Glomerular endothelial cell (primary cell): ENCODE measurements around the gene TMPRSS6. TPM values are rescaled to one million over a fixed set of nuclear protein-coding genes. Genes with fewer than 3 reads are reported as not detected.

Experiments
- DNase-seq: peaks from one replicate; pipeline ENCODE4 v3.0.0-alpha.2; 2011; ENCODE audit warnings: low read depth, low spot score; ENCODE audit errors: extremely low read depth
- total RNA-seq: library from RNA; depleted of rRNA; stranded (reverse); fragments of >200 nt; gene quantifications from 2 replicates; pipeline ENCODE4 v1.2.3, GENCODE V29; 2015

The TMPRSS6 gene
- total RNA-seq, 1 donor from 2014 or later = not detected

DNA sequence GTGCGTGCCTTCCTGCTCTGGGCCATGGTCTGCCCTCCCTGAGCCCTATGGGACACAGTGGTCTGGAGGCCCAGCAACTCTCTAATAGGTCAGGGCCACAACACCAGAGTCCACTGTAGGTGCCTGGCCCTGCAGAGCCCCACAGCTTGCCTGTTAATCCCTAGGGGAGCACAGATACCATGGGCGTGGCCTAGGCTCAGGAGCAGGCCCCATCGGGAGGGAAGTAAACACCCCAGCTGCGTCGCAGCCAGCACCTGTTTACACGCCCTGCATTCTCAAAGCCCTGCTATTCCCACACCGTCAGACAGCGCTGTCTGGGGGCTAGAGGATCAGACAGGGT lies 55.5 kb downstream of the TMPRSS6 start:
- DNase-seq = no peak

- no peak for DNase-seq
Measured at GRCh38 chr22:37053310-37054055, 56.0 kb downstream of the TMPRSS6 start.

DNA sequence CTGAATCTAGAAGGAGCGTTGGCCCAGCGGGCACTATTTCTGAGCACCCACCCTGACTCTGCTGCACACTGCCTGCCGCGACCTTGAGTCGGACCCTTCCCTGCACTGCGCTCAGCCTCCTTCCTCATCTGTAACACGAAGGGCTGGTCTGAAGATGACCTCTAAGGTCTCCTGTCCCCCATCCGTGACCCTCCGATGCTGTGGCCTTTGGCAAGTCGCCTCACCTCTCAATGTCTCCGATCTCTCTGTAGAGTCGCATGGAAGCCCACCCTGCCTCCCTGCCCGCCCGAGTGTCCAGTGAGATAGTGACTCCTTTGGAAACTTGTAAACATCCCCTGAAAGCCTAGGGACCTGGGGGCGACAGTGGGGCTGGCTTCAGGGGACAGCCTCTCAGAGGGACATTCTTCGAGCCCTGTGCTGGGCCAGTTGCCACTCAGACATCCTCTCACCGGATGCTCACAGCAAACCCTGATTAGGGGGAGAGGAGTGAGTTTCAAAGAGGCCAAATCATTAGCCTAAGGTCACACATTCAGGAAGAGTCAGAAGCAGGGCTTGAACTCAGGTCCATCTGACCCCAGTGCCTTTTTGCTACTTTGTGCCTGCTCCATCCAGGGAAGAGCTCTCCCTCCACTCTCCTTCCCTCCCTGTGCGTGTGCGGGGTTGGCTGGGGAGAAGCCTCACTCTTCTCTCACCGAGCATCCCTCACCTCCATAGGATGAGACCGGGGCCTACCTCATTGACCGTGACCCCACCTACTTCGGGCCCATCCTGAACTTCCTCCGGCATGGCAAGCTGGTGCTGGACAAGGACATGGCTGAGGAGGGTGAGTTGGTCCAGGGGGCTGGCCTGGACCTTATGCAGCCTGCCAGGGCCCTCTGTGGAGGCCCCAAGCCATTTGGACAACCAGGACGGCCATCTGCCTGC lies 56.9 kb downstream of the TMPRSS6 start:
- DNase-seq = no peak

DNA sequence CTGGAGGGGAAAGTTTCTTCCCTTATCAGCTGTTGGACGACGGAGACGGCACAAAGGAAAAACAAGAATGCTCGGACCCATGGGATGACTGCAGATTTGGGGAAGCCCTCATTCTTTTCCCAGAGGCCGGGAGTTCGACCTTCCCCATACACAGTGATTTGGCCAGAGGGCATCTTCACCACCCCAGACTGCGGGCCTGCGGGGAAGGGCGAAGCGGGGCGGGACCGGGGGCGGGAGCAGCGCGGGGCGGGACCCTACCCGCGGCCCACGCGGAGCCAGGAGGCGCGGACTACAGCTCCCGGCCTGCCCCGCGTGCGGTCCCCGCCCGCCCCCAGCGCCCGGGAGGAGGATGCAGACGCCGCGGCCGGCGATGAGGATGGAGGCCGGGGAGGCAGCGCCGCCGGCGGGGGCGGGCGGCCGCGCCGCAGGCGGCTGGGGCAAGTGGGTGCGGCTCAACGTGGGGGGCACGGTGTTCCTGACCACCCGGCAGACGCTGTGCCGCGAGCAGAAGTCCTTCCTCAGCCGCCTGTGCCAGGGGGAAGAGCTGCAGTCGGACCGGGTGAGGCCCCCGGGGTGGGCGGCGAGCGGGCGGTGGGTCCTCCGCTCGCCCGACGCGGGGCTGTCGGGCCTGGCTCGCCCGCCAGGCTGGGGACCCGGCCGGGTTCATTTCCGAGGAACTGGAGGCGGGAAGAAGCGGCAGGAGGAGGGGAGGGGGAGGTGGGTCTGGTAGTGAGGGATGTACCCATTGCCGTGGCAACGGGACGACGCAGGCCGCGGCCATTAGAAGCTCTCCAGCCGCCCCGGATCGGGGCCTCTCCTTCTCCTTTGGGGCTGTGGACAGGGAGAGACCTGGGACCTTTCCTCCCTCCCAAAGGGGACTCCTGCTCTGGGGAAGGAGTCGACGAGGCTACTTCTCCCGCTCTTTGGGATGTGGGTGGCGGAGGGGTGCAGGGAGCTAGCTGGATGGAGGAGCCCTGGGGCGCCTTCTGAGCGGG lies 57.8 kb downstream of the TMPRSS6 start, which contains the start of gene KCTD17:
Gene KCTD17, plus strand, starts transcription at position 352 of the 995 bp plus-strand sequence. Its CDS starts 19 bp downstream, at position 371.
- no peak for DNase-seq

DNA sequence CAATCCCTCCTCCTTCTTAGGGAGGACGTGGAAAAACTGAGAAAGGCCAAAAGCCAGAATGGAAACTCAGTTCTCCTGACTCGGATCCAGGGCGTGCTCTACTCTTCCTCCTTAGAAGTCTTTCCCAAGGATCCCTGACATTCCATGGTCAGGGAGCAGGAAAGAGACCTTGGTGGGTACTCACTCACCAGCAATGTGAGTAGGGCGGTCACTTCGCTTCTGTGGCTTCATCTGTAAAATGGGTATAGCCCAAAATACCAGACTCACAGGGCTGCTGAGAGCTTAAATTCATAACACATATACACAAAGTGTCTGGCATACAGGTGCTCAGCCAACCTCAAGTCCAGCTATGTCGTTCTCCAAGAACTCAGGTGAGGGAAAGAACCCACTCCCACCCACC lies 58.6 kb downstream of the TMPRSS6 start:
- DNase-seq = no peak

DNA sequence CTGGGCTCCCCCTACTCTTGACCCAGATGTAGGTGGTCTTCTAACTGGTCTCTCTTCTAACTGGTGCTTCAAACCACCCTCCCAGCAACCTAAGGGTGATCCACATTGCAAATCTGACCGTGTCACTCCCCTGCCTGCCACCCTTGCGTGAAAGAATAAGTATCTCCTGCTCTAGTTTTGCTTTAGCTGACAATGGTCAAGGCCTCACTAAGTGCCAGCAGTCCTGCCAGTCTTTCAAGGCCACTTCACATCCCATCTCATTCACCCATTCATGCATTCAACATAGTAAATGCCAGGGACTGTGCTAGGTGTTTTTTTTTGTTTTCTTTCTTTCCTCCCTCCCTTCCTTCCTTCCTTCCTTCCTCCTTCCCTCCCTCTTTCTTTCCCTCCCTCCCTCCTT lies 60.3 kb downstream of the TMPRSS6 start:
- DNase-seq = no peak

DNA sequence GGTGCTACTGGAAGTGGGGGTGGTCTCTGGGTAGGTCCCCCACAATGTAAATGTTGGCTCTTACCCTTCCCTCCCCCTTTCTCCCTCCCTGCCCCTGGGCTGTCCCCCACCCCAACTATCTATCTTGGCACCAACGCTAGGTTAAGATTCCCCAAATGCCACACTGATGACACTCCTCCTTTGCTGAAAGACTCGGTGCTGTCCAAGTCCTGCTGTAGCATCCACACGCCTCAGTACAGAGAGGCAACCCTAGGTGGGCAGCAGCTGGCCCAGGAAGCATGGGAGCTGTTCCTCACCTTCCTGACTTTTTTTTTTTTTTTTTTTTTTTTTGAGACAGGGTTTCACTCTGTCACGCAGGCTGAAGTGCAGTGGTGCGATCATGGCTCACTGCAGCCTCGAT lies 61.4 kb downstream of the TMPRSS6 start:
- no peak for DNase-seq

DNA sequence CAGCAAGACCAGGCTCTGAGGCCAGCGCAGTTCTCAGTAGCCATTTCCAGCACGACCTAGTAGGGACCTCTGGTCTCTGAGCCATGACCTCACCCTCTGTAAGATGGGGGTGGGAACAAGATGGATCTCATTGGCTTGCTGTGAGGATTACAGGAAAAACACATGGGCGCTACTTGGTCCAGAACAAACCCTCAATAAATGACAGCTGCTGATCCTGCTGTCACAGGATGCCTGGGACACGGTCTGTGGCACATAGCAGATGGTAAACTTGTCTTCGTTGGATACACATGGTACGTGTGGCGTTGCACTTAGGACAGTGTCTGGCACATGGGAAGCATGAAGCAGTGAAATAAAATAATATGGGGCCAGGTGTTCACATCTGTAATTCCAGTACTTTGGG lies 62.5 kb downstream of the TMPRSS6 start:
- DNase-seq = no peak

GRCh38 chr22:37046589-37046988 lies 62.9 kb downstream of the TMPRSS6 start:
- DNase-seq = no peak

- no peak for DNase-seq
Measured at GRCh38 chr22:37045958-37046357, 63.6 kb downstream of the TMPRSS6 start.

DNA sequence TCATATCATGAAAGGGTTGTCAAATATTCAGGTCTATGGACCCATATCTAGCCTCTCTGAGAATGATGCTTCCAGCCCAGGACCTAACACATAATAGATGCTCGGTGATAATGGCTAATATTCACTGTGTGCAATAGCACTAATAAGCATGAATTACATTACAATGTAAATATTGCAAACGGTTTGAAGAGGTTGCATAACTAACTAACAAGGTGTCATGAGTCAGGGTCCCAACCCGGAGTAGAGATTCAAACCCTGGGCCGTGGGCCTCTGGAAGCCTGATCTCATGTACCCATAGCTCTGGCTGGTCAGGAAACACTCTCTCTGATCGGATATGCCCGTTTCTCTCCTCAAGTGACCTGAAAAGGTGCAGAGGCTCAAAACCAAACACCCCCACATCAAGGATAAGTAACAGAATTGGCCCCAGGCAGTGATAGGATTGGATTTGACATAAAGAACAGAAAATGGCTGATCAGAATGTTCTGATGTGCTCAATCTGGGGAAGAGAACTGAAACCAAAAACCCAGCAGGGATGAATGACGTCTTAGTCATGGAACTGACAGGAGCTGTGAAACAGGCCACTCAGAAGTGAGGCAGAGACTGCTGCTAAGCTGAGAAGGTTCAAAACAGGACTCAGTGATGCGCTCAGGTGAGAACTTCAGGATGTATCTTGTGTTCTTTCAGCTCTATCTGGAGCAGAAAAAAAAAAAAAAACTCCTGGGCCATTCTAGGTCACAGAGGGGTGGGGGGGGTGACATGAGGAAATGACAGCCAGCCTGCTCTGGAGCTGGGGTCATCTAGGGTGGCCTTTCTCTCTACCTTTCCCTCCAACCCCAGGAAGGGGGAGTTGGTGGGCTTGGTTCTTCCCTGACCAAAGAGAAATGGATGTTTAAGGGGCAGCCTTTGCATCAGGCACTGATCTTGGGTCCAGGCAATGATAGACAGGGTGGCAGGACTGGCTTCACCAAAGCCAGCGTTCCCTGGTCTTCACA lies 64.6 kb downstream of the TMPRSS6 start:
- DNase-seq = no peak

- DNase-seq = no peak
Measured at GRCh38 chr22:37043828-37044538, 65.5 kb downstream of the TMPRSS6 start.

GRCh38 chr22:37043209-37043827 lies 66.2 kb downstream of the TMPRSS6 start:
- no peak for DNase-seq

DNA sequence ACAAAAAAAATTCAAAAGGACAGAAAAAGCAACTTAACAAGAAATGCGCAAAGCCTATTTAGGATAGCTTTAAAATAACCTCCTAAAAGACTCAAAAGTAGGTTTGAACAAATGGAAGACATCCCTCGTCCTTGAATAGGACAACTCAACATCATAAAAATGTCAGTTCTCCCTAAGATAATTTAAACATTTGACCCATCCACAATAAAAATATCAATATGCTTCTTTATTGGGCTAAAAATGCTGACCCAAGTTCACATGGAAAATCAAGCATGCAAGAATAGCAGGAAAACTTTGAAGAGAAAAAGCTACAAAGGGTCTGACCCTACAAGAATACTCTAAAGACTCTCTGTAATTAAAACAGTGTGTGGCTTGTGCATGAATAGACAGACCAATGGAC lies 70.0 kb downstream of the TMPRSS6 start:
- no peak for DNase-seq

GRCh38 chr22:37037669-37038068 lies 71.8 kb downstream of the TMPRSS6 start:
- DNase-seq = no peak

DNA sequence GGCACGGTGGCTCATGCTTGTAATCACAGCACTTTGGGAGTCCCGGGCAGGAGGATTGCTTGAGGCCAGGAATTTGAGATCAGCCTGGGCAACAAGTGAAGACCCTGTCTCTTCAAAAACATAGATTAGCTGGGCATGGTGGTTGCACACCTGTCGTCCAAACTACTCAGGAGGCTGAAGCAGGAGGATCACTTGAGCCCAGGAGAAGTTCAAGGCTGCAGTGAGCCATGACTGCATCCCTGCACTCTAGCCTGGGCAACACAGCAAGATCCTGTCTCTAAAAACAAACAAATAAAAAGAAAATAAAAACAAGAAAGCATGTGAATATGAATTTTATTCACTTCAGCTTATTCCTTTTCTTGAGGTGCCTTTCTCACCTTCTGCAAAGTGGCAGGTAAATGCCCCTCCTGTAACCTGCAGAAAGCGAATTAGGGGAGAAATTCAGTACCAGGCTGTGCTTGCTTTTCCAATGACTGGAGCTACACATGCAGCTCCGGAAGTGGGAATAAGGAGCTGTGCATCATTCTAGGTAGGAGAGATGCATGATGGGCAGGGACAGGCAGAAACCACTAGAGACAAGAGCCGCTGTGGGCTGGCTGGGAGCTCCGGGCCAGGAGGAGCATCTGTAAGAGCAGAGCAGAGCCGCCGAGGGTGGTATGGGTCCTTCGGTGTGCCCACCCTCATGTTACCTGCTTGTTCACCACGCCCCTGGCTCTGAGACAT lies 72.7 kb downstream of the TMPRSS6 start:
- no peak for DNase-seq

- no peak for DNase-seq
Measured at GRCh38 chr22:37033605-37034430, 75.7 kb downstream of the TMPRSS6 start.
